PC-9 (cell line): ENCODE data around the gene ABCC12.

Experiments used
- CTCF ChIP-seq: fragments of 200-600 bp; sonication (generic); conservative IDR thresholded peaks from 2 replicates; pipeline ENCODE4 v1.6.1; 2017; ENCODE audit warnings: mixed run types, antibody characterized with exemption, mild to moderate bottlenecking, moderate library complexity
- EZH2 ChIP-seq: fragments of 200-600 bp; sonication (generic); IDR thresholded peaks from 2 replicates; pipeline ENCODE4 v1.8.0; 2017; ENCODE audit warnings: antibody characterized with exemption, low read depth

GRCh38 chr16:48113471-48113870 lies 42.3 kb downstream of the ABCC12 start:
- TF ChIP-seq CTCF (peak; percentile 61), EZH2 (no peak)
